Activated naive CD8-positive, alpha-beta T cell treated with anti-CD3 and anti-CD28 coated beads, Interleukin-2, amount 50 U/mL, for 16 hours (primary cell): Measurements from ENCODE around the gene PLOD2.

Source experiments
- DNase-seq: peaks from one replicate; pipeline ENCODE4 v3.0.0-alpha.2; 2020; ENCODE audit warnings: low read depth, low spot score

The PLOD2 gene

GRCh38 chr3:146044046-146044445 lies 116.9 kb downstream of the PLOD2 start:
- no peak for DNase-seq

DNA sequence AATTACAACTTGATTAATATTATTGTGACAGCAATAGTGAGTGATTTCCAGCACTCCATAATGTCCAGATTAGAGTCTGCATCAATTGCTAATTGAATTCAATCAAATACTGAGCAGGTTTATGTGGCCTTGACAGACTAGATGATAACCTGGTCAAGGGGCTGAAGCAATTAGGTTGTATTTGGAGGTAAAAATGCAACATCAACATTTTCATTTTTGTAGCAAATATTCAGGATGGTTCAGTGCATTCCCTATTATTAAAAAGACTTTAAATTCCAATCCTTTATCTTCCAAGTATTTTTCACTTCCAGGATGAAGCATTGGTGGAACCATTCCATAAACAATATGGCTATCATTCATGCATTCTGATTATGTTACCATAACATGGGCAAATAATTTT lies 120.4 kb downstream of the PLOD2 start:
- DNase-seq = no peak

DNA sequence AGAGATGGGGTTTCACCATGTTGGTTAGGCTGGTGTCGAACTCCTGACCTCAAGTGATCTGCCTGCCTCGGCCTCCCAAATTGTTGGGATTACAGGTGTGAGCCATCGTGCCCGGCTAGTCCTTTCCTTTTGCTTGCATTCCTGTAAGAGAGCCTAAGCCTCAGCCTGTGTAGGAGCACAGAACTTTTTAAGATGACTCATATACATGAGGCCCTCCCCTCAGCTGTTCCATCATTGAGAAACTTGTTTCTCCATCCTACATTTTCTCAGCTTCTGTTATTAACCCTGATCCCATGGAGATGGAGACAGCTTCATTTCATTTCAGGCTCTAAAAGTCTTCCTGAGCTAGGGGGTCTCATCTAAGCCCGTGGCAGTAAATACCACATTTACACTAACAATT lies 123.3 kb downstream of the PLOD2 start:
- no peak for DNase-seq

DNA sequence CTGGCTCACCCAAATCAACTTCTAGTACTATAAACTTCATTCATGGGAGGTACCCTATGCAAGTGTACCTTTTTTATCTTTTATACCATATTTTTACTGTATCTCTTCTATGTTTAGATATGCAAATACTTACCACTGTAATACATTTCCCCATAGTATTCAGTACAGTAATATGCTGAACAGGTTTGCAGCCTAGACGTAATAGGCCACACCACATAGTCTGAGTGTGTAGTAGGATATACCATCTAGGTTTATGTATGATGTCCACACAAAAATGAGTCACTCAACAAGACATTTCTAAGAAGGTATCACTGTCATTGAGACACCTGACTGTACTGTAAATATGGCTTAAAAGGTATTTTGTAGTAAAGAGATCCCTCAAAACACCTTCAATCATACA lies 124.7 kb downstream of the PLOD2 start:
- DNase-seq = no peak

- DNase-seq = no peak
These were observed 125.6 kb downstream of the PLOD2 start for GRCh38 chr3:146035366-146035765.

DNA sequence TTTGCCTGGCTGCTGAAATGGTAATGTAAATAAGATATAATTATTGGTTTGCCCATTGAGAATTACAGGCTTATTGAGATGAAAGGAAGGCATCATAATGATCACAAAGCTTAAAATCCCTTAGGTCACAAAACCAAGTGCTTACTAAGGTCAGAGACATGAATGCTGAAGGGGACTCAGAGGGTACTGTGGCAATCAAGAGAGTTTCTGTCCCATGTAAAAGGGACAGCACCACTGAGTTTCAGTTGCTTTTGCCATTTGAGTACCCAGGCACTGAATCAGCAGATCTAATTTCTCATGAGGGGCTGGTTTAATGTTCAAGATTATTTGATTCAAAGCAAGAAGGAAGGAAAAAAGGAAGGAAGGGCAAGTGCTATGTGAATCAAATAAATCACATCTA lies 127.0 kb downstream of the PLOD2 start:
- DNase-seq = no peak

DNA sequence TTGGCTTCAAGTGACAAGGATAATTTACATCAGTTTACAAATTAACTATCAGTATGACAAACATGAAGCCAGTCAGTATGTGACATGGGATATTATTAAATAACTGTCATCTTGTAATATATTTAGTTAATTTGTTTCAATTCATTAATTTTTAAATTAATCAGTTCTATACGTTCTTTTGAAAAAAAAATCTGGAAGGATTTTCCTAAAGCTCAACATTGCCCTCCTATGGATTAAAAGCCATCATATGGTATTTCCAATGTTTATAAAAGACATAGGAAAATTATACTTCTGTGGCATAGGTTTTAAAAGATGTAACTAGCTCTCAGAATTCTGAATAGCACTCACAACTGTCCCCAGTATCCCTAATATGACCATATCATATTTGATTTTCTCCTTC lies 134.4 kb downstream of the PLOD2 start:
- no peak for DNase-seq

DNA sequence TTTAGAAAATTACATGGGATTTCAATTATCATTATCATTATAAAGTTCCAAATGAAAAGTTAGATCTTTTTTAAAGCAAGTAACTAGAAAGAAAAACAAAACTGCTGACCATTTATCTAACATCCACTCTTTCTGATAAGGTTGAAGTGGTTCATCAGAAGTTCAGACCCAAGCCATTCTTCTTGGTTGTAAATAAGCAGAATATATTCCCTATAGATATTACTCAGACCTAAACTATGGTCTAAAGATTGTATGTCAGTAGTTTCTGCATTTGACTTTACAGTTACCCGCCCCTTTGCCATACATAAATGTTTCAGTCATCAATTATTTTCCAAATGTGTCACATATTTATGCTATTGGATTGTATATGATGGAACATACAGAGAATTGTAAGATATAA lies 136.7 kb downstream of the PLOD2 start:
- DNase-seq = no peak

DNA sequence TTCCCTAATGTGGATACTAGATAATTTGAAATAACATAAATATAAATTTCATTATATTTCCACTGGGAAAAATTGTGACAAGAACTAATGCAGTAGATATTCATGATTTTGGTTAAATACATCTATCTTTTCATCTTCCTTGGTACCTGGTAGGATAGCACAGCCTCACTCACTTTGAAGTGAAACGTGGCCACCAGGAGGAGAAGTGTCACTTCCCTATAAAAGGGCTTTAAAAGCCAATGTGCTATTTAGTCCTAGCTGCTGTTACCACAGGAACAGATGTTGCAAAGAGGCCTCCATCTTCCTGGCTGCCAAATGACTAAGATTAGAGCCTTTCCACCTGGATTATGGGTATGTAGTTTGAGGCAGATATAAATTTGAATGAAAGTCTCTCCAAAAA lies 140.0 kb downstream of the PLOD2 start:
- DNase-seq = no peak

GRCh38 chr3:146019508-146019907 lies 141.5 kb downstream of the PLOD2 start:
- DNase-seq = no peak
